ENCODE measurements around the gene FKBP2. TPM values are rescaled to one million over a fixed set of nuclear protein-coding genes. Genes with fewer than 3 reads are reported as not detected.

Gene FKBP2
- total RNA-seq, 1 experiment from 2014 or later, result 84.2 TPM

- Histone ChIP-seq H4K20me1 (ENCODE audit: insufficient read depth) (no peaks in the 10 kb centered on the region), H3K4me2 (no peak overlapping the region), H3K9me3 (ENCODE audit: insufficient read depth, low read depth) (no peaks in the 10 kb centered on the region), H3K27ac (no peak overlapping the region), H3K4me3 (no peak overlapping the region), H3F3A (ENCODE audit: insufficient read depth, low read depth) (peaks cover 43% of the 10 kb centered on the region), H2AFZ (no peak overlapping the region), H3K4me1 (replicated peaks; ENCODE audit: insufficient read depth) (no peaks in the 10 kb centered on the region), H3K36me3 (ENCODE audit: low read depth) (no peaks in the 10 kb centered on the region), H3K79me2 (ENCODE audit: low read depth) (no peaks in the 10 kb centered on the region), H3K9me2 (ENCODE audit: insufficient read depth) (no peaks in the 10 kb centered on the region), H3K27me3 (ENCODE audit: insufficient read depth, low read depth) (no peaks in the 10 kb centered on the region)
- ChIA-PET POLR2A (ENCODE audit: unreplicated experiment) (no interaction called here), CTCF (no interaction called here)
- intact Hi-C loops (cut with micrococcal nuclease; ENCODE audit: unreplicated experiment), result no loop called here
- no TSS peak for BruUV-seq (replicated peaks)
- TF ChIP-seq EZH2 (IDR thresholded peaks at IDR 0.05; ENCODE audit: low read depth), result no peak
- no peak for TF ChIP-seq CTCF (conservative IDR thresholded peaks at IDR 0.05)
- DNase-seq, result no peak
Measured at GRCh38 chr11:64210301-64211020, 30.4 kb upstream of the FKBP2 start.

GRCh38 chr11:64211181-64211872 is 29.6 kb upstream of the FKBP2 start:
- intact Hi-C loops (cut with micrococcal nuclease; ENCODE audit: unreplicated experiment), result no loop called here
- no peak overlapping the region for H3K4me3 ChIP-seq
- POLR2A ChIA-PET (ENCODE audit: unreplicated experiment), result no interaction called here

GRCh38 chr11:64216879-64217278 is 24.0 kb upstream of the FKBP2 start:
- Histone ChIP-seq H3K27me3 (ENCODE audit: insufficient read depth, low read depth) (no peaks in the 10 kb centered on the region), H3K9me2 (ENCODE audit: insufficient read depth) (no peaks in the 10 kb centered on the region), H3F3A (ENCODE audit: insufficient read depth, low read depth) (peaks cover 34% of the 10 kb centered on the region), H3K4me1 (replicated peaks; ENCODE audit: insufficient read depth) (no peaks in the 10 kb centered on the region), H2AFZ (no peak overlapping the region), H3K4me3 (no peak overlapping the region), H3K79me2 (ENCODE audit: low read depth) (no peaks in the 10 kb centered on the region), H3K4me2 (no peak overlapping the region), H4K20me1 (ENCODE audit: insufficient read depth) (no peaks in the 10 kb centered on the region), H3K9me3 (ENCODE audit: insufficient read depth, low read depth) (no peaks in the 10 kb centered on the region), H3K27ac (no peak overlapping the region), H3K36me3 (ENCODE audit: low read depth) (no peaks in the 10 kb centered on the region)
- DNase-seq, result no peak
- POLR2A ChIA-PET (ENCODE audit: unreplicated experiment), result no interaction called here
- TF ChIP-seq EZH2 (IDR thresholded peaks at IDR 0.05; ENCODE audit: low read depth) (no peak), CTCF (conservative IDR thresholded peaks at IDR 0.05) (no peak)
- intact Hi-C loops (cut with micrococcal nuclease; ENCODE audit: unreplicated experiment), result no loop called here
- CTCF ChIA-PET, result interaction anchor here (0.6 kb wide), 1 partner anchor 13 kb away, joined by 3 read pairs; no protein-coding TSS in a partner anchor
- no TSS peak for BruUV-seq (replicated peaks)

More at GRCh38 chr11:64211181-64211872, 29.6 kb upstream of the FKBP2 start:
- H3K27ac ChIP-seq, result no peak overlapping the region
- H3K4me2 ChIP-seq, result no peak overlapping the region
- CTCF ChIA-PET, result no interaction called here
- no peak overlapping the region for H2AFZ ChIP-seq
- BruUV-seq (replicated peaks), result no TSS peak
- peaks cover 39% of the 10 kb centered on the region for H3F3A ChIP-seq (ENCODE audit: insufficient read depth, low read depth)
- DNase-seq, result no peak
- H3K9me2 ChIP-seq (ENCODE audit: insufficient read depth), result no peaks in the 10 kb centered on the region
- no peaks in the 10 kb centered on the region for H3K79me2 ChIP-seq (ENCODE audit: low read depth)
- TF ChIP-seq CTCF (conservative IDR thresholded peaks at IDR 0.05) (no peak), EZH2 (IDR thresholded peaks at IDR 0.05; ENCODE audit: low read depth) (no peak)
- no peaks in the 10 kb centered on the region for H3K4me1 ChIP-seq (replicated peaks; ENCODE audit: insufficient read depth)
- H3K27me3 ChIP-seq (ENCODE audit: insufficient read depth, low read depth), result no peaks in the 10 kb centered on the region
- no peaks in the 10 kb centered on the region for H3K9me3 ChIP-seq (ENCODE audit: insufficient read depth, low read depth)
- H4K20me1 ChIP-seq (ENCODE audit: insufficient read depth), result no peaks in the 10 kb centered on the region
- no peaks in the 10 kb centered on the region for H3K36me3 ChIP-seq (ENCODE audit: low read depth)
